Measurements from ENCODE around the gene DTX3.
"Not testable (repeated sequence)": the region's sequence is repeated elsewhere in the genome, so short reads cannot be mapped to it uniquely, and the experiment has no call there.

DNA sequence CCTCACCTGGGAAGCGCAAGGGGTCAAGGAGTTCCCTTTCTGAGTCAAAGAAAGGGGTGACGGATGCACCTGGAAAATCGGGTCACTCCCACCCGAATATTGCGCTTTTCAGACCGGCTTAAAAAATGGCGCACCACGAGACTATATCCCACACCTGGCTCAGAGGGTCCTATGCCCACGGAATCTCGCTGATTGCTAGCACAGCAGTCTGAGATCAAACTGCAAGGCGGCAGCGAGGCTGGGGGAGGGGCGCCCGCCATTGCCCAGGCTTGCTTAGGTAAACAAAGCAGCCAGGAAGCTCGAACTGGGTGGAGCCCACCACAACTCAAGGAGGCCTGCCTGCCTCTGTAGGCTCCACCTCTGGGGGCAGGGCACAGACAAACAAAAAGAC is 42.0 kb downstream of the DTX3 start:
- not testable (repeated sequence) for TF ChIP-seq AFF4 (CRISPR knock-in tag; IDR thresholded peaks at IDR 0.05; ENCODE audit: borderline replicate concordance); CTCF (IDR thresholded peaks at IDR 0.05); ATF1 (CRISPR knock-in tag; IDR thresholded peaks at IDR 0.05)
- TF ChIP-seq, protein P1, sequence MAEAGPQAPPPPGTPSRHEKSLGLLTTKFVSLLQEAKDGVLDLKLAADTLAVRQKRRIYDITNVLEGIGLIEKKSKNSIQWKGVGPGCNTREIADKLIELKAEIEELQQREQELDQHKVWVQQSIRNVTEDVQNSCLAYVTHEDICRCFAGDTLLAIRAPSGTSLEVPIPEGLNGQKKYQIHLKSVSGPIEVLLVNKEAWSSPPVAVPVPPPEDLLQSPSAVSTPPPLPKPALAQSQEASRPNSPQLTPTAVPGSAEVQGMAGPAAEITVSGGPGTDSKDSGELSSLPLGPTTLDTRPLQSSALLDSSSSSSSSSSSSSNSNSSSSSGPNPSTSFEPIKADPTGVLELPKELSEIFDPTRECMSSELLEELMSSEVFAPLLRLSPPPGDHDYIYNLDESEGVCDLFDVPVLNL (CRISPR knock-in tag; IDR thresholded peaks at IDR 0.05; ENCODE audit: borderline replicate concordance, low read depth): not testable (repeated sequence)
